Fibroblast of lung (primary cell): ENCODE data around the gene SRC. TPM values are rescaled to one million over a fixed set of nuclear protein-coding genes. Genes with fewer than 3 reads are reported as not detected.

Experiments
- DNase-seq, 2 donors: peaks; one replicate each; pipeline versions ENCODE4 v3.0.0 to v3.0.0-alpha.2; 2010; ENCODE audit warnings: low read depth in 2 of 2
- H2AFZ ChIP-seq: 2 replicates; pipeline ENCODE4 v1.5.1; 2012; ENCODE audit warnings: low read length, control low read depth, inconsistent platforms
- H3K27ac ChIP-seq: 2 replicates; pipeline ENCODE4 v1.5.1; 2011; ENCODE audit warnings: low read length, control low read depth; ENCODE audit not compliant: insufficient read depth
- H3K27me3 ChIP-seq: 2 replicates; pipeline ENCODE4 v1.5.1; 2011; ENCODE audit warnings: mild to moderate bottlenecking, low read length; ENCODE audit not compliant: control insufficient read depth, insufficient read depth
- H3K36me3 ChIP-seq: 2 replicates; pipeline ENCODE4 v1.5.1; 2011; ENCODE audit warnings: low read length; ENCODE audit not compliant: control insufficient read depth, insufficient read depth
- H3K4me1 ChIP-seq: 2 replicates; pipeline ENCODE4 v1.5.1; 2011; ENCODE audit warnings: low read length; ENCODE audit not compliant: control insufficient read depth, insufficient read depth; ENCODE audit errors: extremely low read depth
- H3K4me2 ChIP-seq: 2 replicates; pipeline ENCODE4 v1.5.1; 2011; ENCODE audit warnings: low read length, control low read depth; ENCODE audit not compliant: insufficient read depth; ENCODE audit errors: extremely low read depth
- H3K4me3 ChIP-seq, 4 experiments: fragments of 200-600 bp in 1 of 4; sonication (generic) in 1 of 4; replicated peaks in 1 of 4; 2 replicates each; pipeline ENCODE4 v1.5.1; 2011 to 2016; ENCODE audit warnings: low read length in 4 of 4, low read depth in 3 of 4, mild to moderate bottlenecking in 3 of 4, control low read depth in 2 of 4, inconsistent platforms in 1 of 4, mixed read lengths in 1 of 4; ENCODE audit not compliant: insufficient read depth in 1 of 4; ENCODE audit errors: control extremely low read depth in 1 of 4
- H3K79me2 ChIP-seq: 2 replicates; pipeline ENCODE4 v1.5.1; 2012; ENCODE audit warnings: mild to moderate bottlenecking, low read length, inconsistent platforms; ENCODE audit not compliant: control insufficient read depth, insufficient read depth
- H3K9ac ChIP-seq: 2 replicates; pipeline ENCODE4 v1.5.1; 2011; ENCODE audit warnings: mild to moderate bottlenecking, low read length, control low read depth; ENCODE audit not compliant: insufficient read depth
- H3K9me3 ChIP-seq: 2 replicates; pipeline ENCODE4 v1.5.1; 2012; ENCODE audit warnings: low read depth, low read length; ENCODE audit not compliant: control insufficient read depth, insufficient read depth
- H4K20me1 ChIP-seq: 2 replicates; pipeline ENCODE4 v1.5.1; 2011; ENCODE audit warnings: low read length; ENCODE audit not compliant: control insufficient read depth, insufficient read depth; ENCODE audit errors: extremely low read depth
- CTCF ChIP-seq, 2 donors: IDR thresholded peaks in 1 of 2; conservative IDR thresholded peaks in 1 of 2; 1 replicate in 1 of 2; 2 replicates in 1 of 2; pipeline ENCODE4 v1.5.1; 2011 to 2012; ENCODE audit warnings: low read length in 2 of 2, control low read depth in 1 of 2, inconsistent platforms in 1 of 2, low read depth in 1 of 2, mild to moderate bottlenecking in 1 of 2
- EZH2 ChIP-seq: IDR thresholded peaks from 2 replicates; pipeline ENCODE4 v1.5.1; 2012; ENCODE audit warnings: low read length, control low read depth, mild to moderate bottlenecking; ENCODE audit errors: missing control alignments
- polyA plus RNA-seq, 2 donors: library from polyadenylated mRNA; depleted of rRNA in 1 of 2; stranded (reverse) in 1 of 2; unstranded in 1 of 2; fragments of >200 nt; gene quantifications; 2 replicates each; pipeline ENCODE4 v1.2.1, GENCODE V29; 2011 to 2012; ENCODE audit warnings: missing spikeins in 1 of 2
- total RNA-seq: library from RNA; depleted of rRNA; stranded (reverse); fragments of >200 nt; gene quantifications from 2 replicates; pipeline ENCODE4 v1.2.1, GENCODE V29; 2014

SRC gene
- total and polyA plus RNA-seq, 2 donors (not counting 1 experiment from before 2014, with no cell fraction given), result 17.8 to 20.3 TPM

DNA sequence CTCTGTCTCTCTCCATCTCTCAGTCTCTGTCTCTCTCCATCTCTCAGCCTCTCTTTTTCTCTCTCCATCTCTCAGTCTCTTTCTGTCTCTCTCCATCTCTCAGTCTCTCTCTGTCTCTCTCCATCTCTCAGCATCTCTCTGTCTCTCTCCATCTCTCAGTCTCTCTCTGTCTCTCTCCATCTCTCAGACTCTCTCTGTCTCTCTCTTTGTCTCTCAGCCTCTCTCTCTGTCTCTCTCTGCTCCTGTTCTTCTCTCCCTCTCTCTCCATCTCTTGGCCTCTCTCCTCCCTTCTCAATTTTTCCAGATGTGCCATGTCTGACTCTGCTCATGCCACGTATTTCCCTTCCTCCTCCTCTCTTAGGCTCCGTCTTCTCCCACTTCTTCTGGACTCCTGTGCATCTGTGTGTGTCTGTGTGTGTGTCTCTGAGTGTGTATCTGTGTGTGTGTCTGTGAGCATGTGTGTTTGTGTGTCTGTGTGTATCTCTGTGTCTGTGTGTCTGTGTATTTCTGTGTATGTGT, 72.7 kb downstream of the SRC start:
- H3K79me2 ChIP-seq, result no peaks in the 10 kb centered on the region
- no peak overlapping the region for H3K27ac ChIP-seq
- H3K4me3 ChIP-seq, result no peak overlapping the region
- H4K20me1 ChIP-seq, result no peaks in the 10 kb centered on the region
- H3K9ac ChIP-seq, result no peak overlapping the region
- no peak overlapping the region for H2AFZ ChIP-seq
- H3K4me1 ChIP-seq, result no peaks in the 10 kb centered on the region
- TF ChIP-seq CTCF (conservative IDR thresholded peaks at IDR 0.05 in 1 of 2, IDR thresholded peaks at IDR 0.05 in 1 of 2; ENCODE audit: low read depth in 1 of 2, low read length in 2 of 2) (no peak), EZH2 (no peak)
- no peaks in the 10 kb centered on the region for H3K36me3 ChIP-seq
- no peak overlapping the region for H3K4me2 ChIP-seq
- no peaks in the 10 kb centered on the region for H3K9me3 ChIP-seq
- no peak for DNase-seq
- H3K27me3 ChIP-seq, result peaks cover 41% of the 10 kb centered on the region

- Histone ChIP-seq H3K79me2 (no peaks in the 10 kb centered on the region), H3K27ac (no peak overlapping the region), H3K4me2 (no peak overlapping the region), H3K4me1 (no peaks in the 10 kb centered on the region), H3K27me3 (peaks cover 41% of the 10 kb centered on the region), H3K9ac (no peak overlapping the region), H3K4me3 (no peak overlapping the region), H3K9me3 (no peaks in the 10 kb centered on the region), H3K36me3 (no peaks in the 10 kb centered on the region), H4K20me1 (no peaks in the 10 kb centered on the region), H2AFZ (no peak overlapping the region)
- no peak for DNase-seq
- TF ChIP-seq CTCF (conservative IDR thresholded peaks at IDR 0.05 in 1 of 2, IDR thresholded peaks at IDR 0.05 in 1 of 2; ENCODE audit: low read depth in 1 of 2, low read length in 2 of 2) (no peak), EZH2 (no peak)
Measured at GRCh38 chr20:37419307-37419706, 73.4 kb downstream of the SRC start.

GRCh38 chr20:37419774-37420542, 74.0 kb downstream of the SRC start:
- TF ChIP-seq EZH2, result peak; percentile 1
- no peak for TF ChIP-seq CTCF (conservative IDR thresholded peaks at IDR 0.05 in 1 of 2, IDR thresholded peaks at IDR 0.05 in 1 of 2; ENCODE audit: low read depth in 1 of 2, low read length in 2 of 2)
- Histone ChIP-seq H4K20me1 (no peaks in the 10 kb centered on the region), H3K36me3 (no peaks in the 10 kb centered on the region), H3K27ac (no peak overlapping the region), H2AFZ (no peak overlapping the region), H3K9me3 (no peaks in the 10 kb centered on the region), H3K4me1 (no peaks in the 10 kb centered on the region), H3K4me2 (no peak overlapping the region), H3K9ac (no peak overlapping the region), H3K27me3 (peaks cover 35% of the 10 kb centered on the region), H3K4me3 (no peak overlapping the region), H3K79me2 (no peaks in the 10 kb centered on the region)
- no peak for DNase-seq
